Rectal smooth muscle tissue (tissue), 1 donor: ENCODE data around the gene MAPK4.

Source experiments
- H3K27ac ChIP-seq: one replicate; pipeline ENCODE4 v1.7.0; 2013; ENCODE audit warnings: low read depth, low read length, inconsistent platforms
- H3K27me3 ChIP-seq: one replicate; pipeline ENCODE4 v1.7.0; 2013; ENCODE audit warnings: low read length; ENCODE audit not compliant: control insufficient read depth, insufficient read depth
- H3K36me3 ChIP-seq: one replicate; pipeline ENCODE4 v1.7.0; 2013; ENCODE audit warnings: low read length; ENCODE audit not compliant: control insufficient read depth, insufficient read depth
- H3K4me1 ChIP-seq: one replicate; pipeline ENCODE4 v1.7.0; 2013; ENCODE audit warnings: low read length; ENCODE audit not compliant: control insufficient read depth, insufficient read depth
- H3K4me3 ChIP-seq: one replicate; pipeline ENCODE4 v1.7.0; 2013; ENCODE audit warnings: low read length
- H3K9ac ChIP-seq: one replicate; pipeline ENCODE4 v1.7.0; 2013; ENCODE audit warnings: low read length

Gene MAPK4

DNA sequence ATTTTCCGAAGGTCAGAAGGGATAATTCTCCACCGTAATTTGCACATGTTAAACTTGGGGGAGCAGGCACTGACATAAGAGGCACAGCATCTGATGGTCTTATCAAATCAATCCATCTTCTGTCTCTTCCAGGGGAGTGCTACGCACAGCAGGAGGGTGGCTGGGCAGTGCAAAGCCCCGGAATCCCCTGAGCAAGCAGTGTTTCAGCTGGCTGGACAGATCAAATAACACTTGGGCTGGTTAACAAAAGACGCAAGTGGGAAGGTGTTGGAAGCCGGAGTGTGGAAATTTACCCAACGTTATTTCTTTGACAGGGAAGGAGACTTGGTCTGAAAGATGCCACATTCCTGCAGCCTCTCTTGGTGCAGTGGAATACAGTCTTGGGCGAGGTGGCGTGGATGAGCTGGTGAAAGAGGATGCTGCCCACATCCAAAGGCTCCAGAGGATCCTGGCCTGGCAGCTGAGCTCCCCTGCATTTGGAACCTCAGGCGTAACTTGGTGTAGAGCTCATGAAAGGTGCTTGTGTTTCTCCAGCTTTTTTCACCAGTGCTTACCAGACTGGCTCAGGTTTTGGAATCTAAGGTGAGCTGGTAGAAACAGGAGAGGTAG is 103.0 kb downstream of the MAPK4 start:
- Histone ChIP-seq H3K27me3 (no peaks in the 10 kb centered on the region), H3K4me1 (peaks cover 11% of the 10 kb centered on the region), H3K9ac (no peak overlapping the region), H3K36me3 (no peaks in the 10 kb centered on the region), H3K4me3 (no peak overlapping the region), H3K27ac (no peak overlapping the region)

GRCh38 chr18:50663626-50664441 is 103.9 kb downstream of the MAPK4 start:
- Histone ChIP-seq H3K4me1 (peaks cover 6% of the 10 kb centered on the region), H3K4me3 (no peak overlapping the region), H3K9ac (no peak overlapping the region), H3K27ac (no peak overlapping the region), H3K36me3 (no peaks in the 10 kb centered on the region), H3K27me3 (no peaks in the 10 kb centered on the region)

- Histone ChIP-seq H3K9ac (no peak overlapping the region), H3K36me3 (no peaks in the 10 kb centered on the region), H3K27ac (no peak overlapping the region), H3K27me3 (no peaks in the 10 kb centered on the region), H3K4me1 (no peaks in the 10 kb centered on the region), H3K4me3 (no peak overlapping the region)
Observed at GRCh38 chr18:50665015-50665414, 105.1 kb downstream of the MAPK4 start.

- Histone ChIP-seq H3K9ac (no peak overlapping the region), H3K4me3 (no peak overlapping the region), H3K27me3 (no peaks in the 10 kb centered on the region), H3K4me1 (no peaks in the 10 kb centered on the region), H3K36me3 (no peaks in the 10 kb centered on the region), H3K27ac (no peak overlapping the region)
Observed at GRCh38 chr18:50665519-50665918, 105.6 kb downstream of the MAPK4 start.

GRCh38 chr18:50666536-50666935 is 106.6 kb downstream of the MAPK4 start:
- H3K9ac ChIP-seq, result no peak overlapping the region
- H3K4me1 ChIP-seq, result no peaks in the 10 kb centered on the region

GRCh38 chr18:50671376-50671775 is 111.5 kb downstream of the MAPK4 start:
- H3K27ac ChIP-seq, result no peak overlapping the region

More at GRCh38 chr18:50666536-50666935, 106.6 kb downstream of the MAPK4 start:
- H3K27ac ChIP-seq, result no peak overlapping the region
- no peaks in the 10 kb centered on the region for H3K27me3 ChIP-seq
- H3K36me3 ChIP-seq, result no peaks in the 10 kb centered on the region
- H3K4me3 ChIP-seq, result no peak overlapping the region

DNA sequence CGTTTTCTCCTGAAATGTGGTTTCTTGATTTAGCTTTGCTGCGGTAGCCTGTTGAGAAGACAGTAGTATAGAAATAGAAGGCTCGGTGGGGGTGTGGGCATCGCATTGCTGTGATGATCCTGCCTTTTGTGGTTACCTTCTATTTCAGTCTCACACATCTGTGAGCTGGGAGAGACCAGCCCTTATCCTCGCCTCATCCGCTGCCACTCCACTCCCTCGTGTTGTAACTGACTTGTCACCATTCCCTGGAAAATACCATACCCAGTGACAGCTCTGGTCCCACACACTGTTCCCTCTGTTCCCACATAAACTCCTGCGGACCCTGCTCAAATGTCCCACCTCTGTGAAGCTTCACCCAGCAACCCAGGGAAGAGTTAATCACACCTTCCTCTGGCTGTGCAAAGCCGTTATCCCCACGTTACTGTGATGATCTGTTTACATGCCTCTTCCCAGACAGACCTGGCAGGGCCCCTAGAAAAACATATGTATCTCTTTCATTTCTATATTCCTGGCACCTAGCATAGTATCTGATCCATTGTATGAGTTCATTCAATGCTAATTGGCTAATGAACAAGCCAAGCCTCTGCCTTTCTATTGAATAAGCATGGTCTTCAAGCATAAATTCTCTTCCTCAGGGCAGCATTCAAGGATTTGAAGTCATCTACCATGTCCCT is 114.6 kb downstream of the MAPK4 start:
- no peaks in the 10 kb centered on the region for H3K4me1 ChIP-seq
- H3K4me3 ChIP-seq, result no peak overlapping the region
- H3K9ac ChIP-seq, result no peak overlapping the region
- H3K27ac ChIP-seq, result no peak overlapping the region
- H3K36me3 ChIP-seq, result no peaks in the 10 kb centered on the region
- H3K27me3 ChIP-seq, result no peaks in the 10 kb centered on the region

More at GRCh38 chr18:50671376-50671775, 111.5 kb downstream of the MAPK4 start:
- H3K4me1 ChIP-seq, result no peaks in the 10 kb centered on the region
- no peak overlapping the region for H3K4me3 ChIP-seq
- H3K27me3 ChIP-seq, result no peaks in the 10 kb centered on the region
- no peaks in the 10 kb centered on the region for H3K36me3 ChIP-seq
- H3K9ac ChIP-seq, result no peak overlapping the region

- Histone ChIP-seq H3K27me3 (no peaks in the 10 kb centered on the region), H3K27ac (no peak overlapping the region), H3K9ac (no peak overlapping the region), H3K4me1 (no peaks in the 10 kb centered on the region), H3K36me3 (no peaks in the 10 kb centered on the region), H3K4me3 (no peak overlapping the region)
Observed at GRCh38 chr18:50675043-50675442, 115.2 kb downstream of the MAPK4 start.

GRCh38 chr18:50678651-50679050 is 118.8 kb downstream of the MAPK4 start:
- H3K27ac ChIP-seq, result no peak overlapping the region
- H3K27me3 ChIP-seq, result no peaks in the 10 kb centered on the region
- H3K4me1 ChIP-seq, result no peaks in the 10 kb centered on the region
- no peak overlapping the region for H3K9ac ChIP-seq
- H3K4me3 ChIP-seq, result no peak overlapping the region
- no peaks in the 10 kb centered on the region for H3K36me3 ChIP-seq

DNA sequence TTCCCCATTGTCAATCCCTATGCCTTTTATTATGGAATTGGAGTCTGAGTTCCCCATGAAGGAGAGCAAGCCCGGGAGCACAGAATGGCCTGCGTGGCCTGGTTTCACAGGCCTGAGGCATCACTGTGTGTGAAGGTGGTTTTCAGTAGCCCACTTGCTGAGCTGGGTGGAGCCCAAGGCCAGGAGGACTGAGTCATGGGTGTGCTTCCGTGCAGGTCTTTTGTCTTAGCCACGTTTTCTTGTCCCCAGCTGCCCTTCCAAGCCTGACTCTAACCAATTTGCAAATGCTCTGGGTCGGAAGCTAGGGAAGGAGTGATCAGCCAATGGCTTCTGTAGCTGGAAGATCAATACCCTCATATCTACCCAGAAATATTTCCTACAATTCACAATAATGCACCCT is 119.2 kb downstream of the MAPK4 start:
- no peak overlapping the region for H3K9ac ChIP-seq
- H3K36me3 ChIP-seq, result no peaks in the 10 kb centered on the region
- no peak overlapping the region for H3K4me3 ChIP-seq
- H3K4me1 ChIP-seq, result no peaks in the 10 kb centered on the region
- no peak overlapping the region for H3K27ac ChIP-seq
- no peaks in the 10 kb centered on the region for H3K27me3 ChIP-seq

- Histone ChIP-seq H3K4me1 (no peaks in the 10 kb centered on the region), H3K27ac (no peak overlapping the region), H3K9ac (no peak overlapping the region), H3K36me3 (no peaks in the 10 kb centered on the region), H3K27me3 (no peaks in the 10 kb centered on the region), H3K4me3 (no peak overlapping the region)
Observed at GRCh38 chr18:50679656-50680055, 119.8 kb downstream of the MAPK4 start.

- Histone ChIP-seq H3K27me3 (no peaks in the 10 kb centered on the region), H3K4me1 (no peaks in the 10 kb centered on the region), H3K9ac (no peak overlapping the region), H3K27ac (no peak overlapping the region), H3K36me3 (no peaks in the 10 kb centered on the region), H3K4me3 (no peak overlapping the region)
Observed at GRCh38 chr18:50680966-50681365, 121.1 kb downstream of the MAPK4 start.
